ENCODE results near the gene KRT17. TPM values are rescaled to one million over a fixed set of nuclear protein-coding genes. Genes with fewer than 3 reads are reported as not detected.

KRT17 gene
- total and polyA plus RNA-seq, 2 donors (not counting 1 experiment from before 2014, with no cell fraction given): not detected

GRCh38 chr17:41631898-41632285 is 7.5 kb upstream of the KRT17 start:
- H3K27me3 ChIP-seq (replicated peaks in 1 of 4; ENCODE audit: control extremely low read depth in 1 of 4, control insufficient read depth in 3 of 4, insufficient read depth in 4 of 4, low read length in 3 of 4): peaks cover 0 to 2% (median 0%) of the 10 kb centered on the region in 4 experiments
- Mint-ChIP-seq H3K27me3 (peaks cover 9% of the 10 kb centered on the region), H3K4me1 (no peaks in the 10 kb centered on the region), H3K9me3 (ENCODE audit: insufficient read depth) (no peaks in the 10 kb centered on the region), H3K27ac (no peak overlapping the region), H3K4me3 (no peak overlapping the region)
- no peaks in the 10 kb centered on the region for H3K79me2 ChIP-seq (ENCODE audit: control insufficient read depth, insufficient read depth, low read length)
- no peak for DNase-seq
- H3K9ac ChIP-seq (ENCODE audit: low read length): no peak overlapping the region
- no peaks in the 10 kb centered on the region for H4K20me1 ChIP-seq (ENCODE audit: control insufficient read depth, insufficient read depth, low read length, poor library complexity, severe bottlenecking)
- H3K4me1 ChIP-seq (ENCODE audit: control insufficient read depth in 2 of 2, insufficient read depth in 2 of 2, low read length in 2 of 2): no peaks in the 10 kb centered on the region
- no peak for ATAC-seq (ENCODE audit: low read depth)
- no peak overlapping the region for H3K4me3 ChIP-seq (ENCODE audit: control extremely low read depth in 1 of 5, extremely low read depth in 1 of 5, insufficient read depth in 1 of 5, low read depth in 2 of 5, low read length in 4 of 5)
- no peak overlapping the region for H2AFZ ChIP-seq (ENCODE audit: insufficient read depth, low read depth, low read length, poor library complexity, severe bottlenecking)
- TF ChIP-seq CTCF (IDR thresholded peaks at IDR 0.05): no peak
- H3K4me2 ChIP-seq (replicated peaks; ENCODE audit: low read depth, low read length, poor library complexity, severe bottlenecking): no peak overlapping the region
- no peak overlapping the region for H3K27ac ChIP-seq (ENCODE audit: low read length in 2 of 2)
- no peaks in the 10 kb centered on the region for H3K9me3 ChIP-seq (ENCODE audit: control extremely low read depth in 1 of 3, control insufficient read depth in 2 of 3, insufficient read depth in 1 of 3, low read length in 2 of 3)
- no peaks in the 10 kb centered on the region for H3K36me3 ChIP-seq (replicated peaks in 1 of 2; ENCODE audit: control extremely low read depth in 1 of 2, control insufficient read depth in 1 of 2, extremely low read depth in 1 of 2, insufficient read depth in 2 of 2, low read length in 1 of 2)
- POLR2A ChIA-PET: no interaction called here
- CTCF ChIA-PET: no interaction called here
- intact Hi-C loops (cut with micrococcal nuclease): no loop called here
- 97% methylated on average over 15 of the region's 15 CpGs for WGBS (ENCODE audit: insufficient coverage)

- intact Hi-C loops (cut with micrococcal nuclease): no loop called here
- no peak overlapping the region for H3K4me3 ChIP-seq (ENCODE audit: control extremely low read depth in 1 of 5, extremely low read depth in 1 of 5, insufficient read depth in 1 of 5, low read depth in 2 of 5, low read length in 4 of 5)
- DNase-seq (no peak), ATAC-seq (ENCODE audit: low read depth) (no peak)
- H3K9me3 ChIP-seq (ENCODE audit: control extremely low read depth in 1 of 3, control insufficient read depth in 2 of 3, insufficient read depth in 1 of 3, low read length in 2 of 3): no peaks in the 10 kb centered on the region
- H3K9ac ChIP-seq (ENCODE audit: low read length): no peak overlapping the region
- Mint-ChIP-seq H3K27ac (no peak overlapping the region), H3K9me3 (ENCODE audit: insufficient read depth) (no peaks in the 10 kb centered on the region), H3K27me3 (peaks cover 11% of the 10 kb centered on the region), H3K4me1 (no peaks in the 10 kb centered on the region), H3K4me3 (no peak overlapping the region)
- ChIA-PET CTCF (no interaction called here), POLR2A (no interaction called here)
- H3K79me2 ChIP-seq (ENCODE audit: control insufficient read depth, insufficient read depth, low read length): no peaks in the 10 kb centered on the region
- no peaks in the 10 kb centered on the region for H3K4me1 ChIP-seq (ENCODE audit: control insufficient read depth in 2 of 2, insufficient read depth in 2 of 2, low read length in 2 of 2)
- H4K20me1 ChIP-seq (ENCODE audit: control insufficient read depth, insufficient read depth, low read length, poor library complexity, severe bottlenecking): no peaks in the 10 kb centered on the region
- WGBS (ENCODE audit: insufficient coverage): 74% methylated on average over 5 of the region's 8 CpGs
- TF ChIP-seq CTCF (IDR thresholded peaks at IDR 0.05): no peak
- TF ChIP-seq EZH2 (IDR thresholded peaks at IDR 0.05; ENCODE audit: borderline replicate concordance, insufficient read depth, low read depth, low read length, poor library complexity, severe bottlenecking): no peak
- H3K36me3 ChIP-seq (replicated peaks in 1 of 2; ENCODE audit: control extremely low read depth in 1 of 2, control insufficient read depth in 1 of 2, extremely low read depth in 1 of 2, insufficient read depth in 2 of 2, low read length in 1 of 2): no peaks in the 10 kb centered on the region
- H3K27me3 ChIP-seq (replicated peaks in 1 of 4; ENCODE audit: control extremely low read depth in 1 of 4, control insufficient read depth in 3 of 4, insufficient read depth in 4 of 4, low read length in 3 of 4): no peaks in the 10 kb centered on the region
- no peak overlapping the region for H3K27ac ChIP-seq (ENCODE audit: low read length in 2 of 2)
- no peak overlapping the region for H3K4me2 ChIP-seq (replicated peaks; ENCODE audit: low read depth, low read length, poor library complexity, severe bottlenecking)
- no peak overlapping the region for H2AFZ ChIP-seq (ENCODE audit: insufficient read depth, low read depth, low read length, poor library complexity, severe bottlenecking)
Observed at GRCh38 chr17:41631025-41631897, 6.9 kb upstream of the KRT17 start.
